HG02938 (cell line): ENCODE data around the gene PIBF1.
A peak's percentile ranks its signal among the peaks of the same experiment; 100 is the strongest.
"Not testable (repeated sequence)": the region's sequence is repeated elsewhere in the genome, so short reads cannot be mapped to it uniquely, and the experiment has no call there.

Experiments used
- ATAC-seq: cut with Tn5 transposase; IDR thresholded peaks from one replicate; pipeline ENCODE4 v1.9.1; 2021; ENCODE audit warnings: mild to moderate bottlenecking, moderate library complexity; ENCODE audit not compliant: unreplicated experiment

Gene PIBF1

DNA sequence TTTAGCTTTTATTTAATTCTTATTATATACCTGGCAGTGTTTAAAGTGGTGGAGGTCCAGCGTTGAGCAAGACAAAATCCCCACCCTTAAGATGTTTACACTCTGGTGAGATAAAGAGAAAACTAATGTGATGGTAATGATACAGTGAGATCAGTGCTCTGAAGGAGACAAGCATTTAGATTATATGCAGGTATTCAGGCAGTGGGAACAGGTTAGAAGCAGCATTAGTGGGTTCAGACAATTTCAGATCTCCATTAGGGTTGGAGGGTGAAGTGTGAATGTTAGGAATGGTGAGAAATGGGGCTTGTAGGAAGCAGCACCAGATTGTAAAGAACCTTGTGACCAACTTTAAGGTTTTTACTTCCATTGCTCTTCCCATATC, 39.0 kb downstream of the PIBF1 start:
- no peak for ATAC-seq

DNA sequence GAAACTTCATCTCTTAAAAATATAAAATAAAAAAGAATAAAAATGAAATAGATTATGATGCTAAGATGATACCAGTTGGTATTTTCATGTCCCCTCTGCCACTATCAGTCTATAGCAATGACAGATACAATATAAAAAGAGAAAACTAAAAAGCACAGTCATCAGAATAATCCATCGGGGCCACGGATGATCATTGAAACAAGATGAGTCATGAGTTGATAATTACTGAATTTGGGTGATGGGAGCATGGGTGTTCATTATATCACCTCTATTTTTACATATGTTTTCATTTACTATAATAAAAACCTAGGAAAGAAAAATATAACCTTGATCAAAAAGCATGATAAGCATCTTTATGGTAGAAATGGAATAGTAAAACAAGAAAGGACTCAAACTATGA, 41.1 kb downstream of the PIBF1 start:
- no peak for ATAC-seq

DNA sequence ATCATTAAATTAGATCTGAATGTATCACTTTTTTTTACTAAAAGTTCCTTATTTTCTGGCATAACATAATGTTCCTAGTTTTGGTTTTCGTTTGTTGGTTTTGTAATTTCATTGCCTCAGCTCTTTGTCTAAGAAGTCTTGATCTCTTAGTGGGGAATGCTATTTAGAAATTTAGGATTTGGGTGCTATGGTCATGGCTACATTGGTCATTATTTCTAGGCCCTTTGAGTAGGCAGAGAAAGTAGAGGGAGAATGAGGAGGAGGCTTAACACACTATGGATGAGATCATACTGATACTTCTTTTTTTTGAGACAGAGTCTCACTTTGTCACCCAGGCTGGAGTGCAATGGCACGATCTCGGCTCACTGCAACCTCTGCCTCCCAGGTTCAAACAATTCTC, 41.8 kb downstream of the PIBF1 start:
- ATAC-seq, result no peak

DNA sequence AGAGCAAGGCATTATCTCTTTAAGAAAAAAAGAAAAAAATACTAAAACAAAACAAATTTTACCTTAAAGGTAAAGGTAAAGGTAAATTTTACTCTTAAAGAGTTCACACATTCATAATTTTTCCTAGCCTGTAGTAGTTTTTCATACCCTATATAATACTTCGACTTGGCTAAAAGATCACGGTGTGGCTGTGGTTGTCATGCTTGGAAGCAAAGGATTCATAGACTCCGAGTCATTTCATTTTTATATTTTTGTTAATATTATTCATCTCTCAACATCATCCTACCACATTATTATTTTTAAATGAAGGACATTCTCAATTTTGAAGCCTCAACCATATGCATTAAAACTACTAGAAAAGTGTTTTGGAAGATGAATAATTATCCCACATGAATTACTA, 52.7 kb downstream of the PIBF1 start:
- no peak for ATAC-seq

DNA sequence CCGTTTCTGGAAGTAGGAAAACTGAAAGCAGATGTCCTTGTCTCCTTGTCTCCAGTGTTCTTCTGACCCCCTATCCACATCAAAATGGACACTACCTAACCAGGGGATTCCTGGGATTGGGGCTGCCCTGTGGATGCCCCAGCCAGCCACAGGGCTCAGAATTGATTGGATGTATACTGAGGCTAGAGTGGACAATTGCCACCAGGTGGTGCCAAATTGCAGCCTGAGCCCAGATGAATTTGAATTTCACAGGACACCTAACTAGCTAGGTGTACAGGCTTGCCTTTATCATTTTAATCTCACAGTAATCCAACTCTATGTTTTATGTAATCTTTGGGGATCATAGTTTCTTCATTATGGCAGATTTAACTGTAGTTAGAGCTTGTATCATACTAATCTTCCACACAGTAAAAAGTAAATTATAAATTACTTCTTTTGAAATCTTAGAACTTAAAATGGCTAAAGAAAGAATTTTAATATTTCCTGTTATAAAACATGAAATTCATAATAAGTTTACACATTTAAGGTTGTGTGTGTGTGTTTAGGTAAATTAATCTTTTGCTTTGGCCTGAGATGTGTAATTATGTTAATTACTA, 58.0 kb downstream of the PIBF1 start:
- ATAC-seq, result peak; percentile 93

DNA sequence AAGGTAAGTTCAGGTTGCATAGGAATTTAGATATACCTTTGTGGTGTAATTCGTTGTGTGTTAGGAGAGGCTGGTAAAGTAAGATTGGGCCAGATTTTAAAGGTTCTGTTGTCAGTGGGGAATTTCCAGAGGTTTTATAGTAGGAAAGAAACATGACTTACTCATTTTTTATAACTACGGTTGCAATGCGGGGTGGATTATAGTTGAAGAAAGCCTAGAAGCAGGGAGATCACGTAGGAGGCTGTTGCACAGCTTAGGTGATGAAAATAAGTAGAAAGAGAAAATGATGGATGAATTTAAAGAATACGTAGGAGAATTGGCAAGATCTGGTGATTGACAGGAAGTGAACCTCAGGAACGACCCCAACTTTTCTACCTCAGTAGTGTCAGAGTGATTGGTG, 61.1 kb downstream of the PIBF1 start:
- ATAC-seq, result no peak

DNA sequence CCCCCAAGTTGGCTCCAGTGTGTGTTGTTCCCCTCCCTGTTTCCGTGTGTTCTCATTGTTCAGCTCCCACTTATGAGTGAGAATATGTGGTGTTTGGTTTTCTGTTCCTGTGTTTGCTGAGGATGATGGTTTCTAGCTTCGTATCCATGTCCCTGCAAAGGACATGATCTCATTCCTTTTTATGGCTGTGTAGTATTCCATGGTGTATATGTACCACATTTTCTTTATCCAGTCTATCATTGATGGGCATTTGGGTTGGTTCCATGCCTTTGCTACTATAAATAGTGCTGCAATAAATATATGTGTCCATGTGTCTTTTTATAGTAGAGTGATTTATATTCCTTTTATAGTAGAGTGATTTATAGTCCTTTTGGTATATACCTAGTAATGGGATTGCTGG, 63.2 kb downstream of the PIBF1 start:
- ATAC-seq, result not testable (repeated sequence)

DNA sequence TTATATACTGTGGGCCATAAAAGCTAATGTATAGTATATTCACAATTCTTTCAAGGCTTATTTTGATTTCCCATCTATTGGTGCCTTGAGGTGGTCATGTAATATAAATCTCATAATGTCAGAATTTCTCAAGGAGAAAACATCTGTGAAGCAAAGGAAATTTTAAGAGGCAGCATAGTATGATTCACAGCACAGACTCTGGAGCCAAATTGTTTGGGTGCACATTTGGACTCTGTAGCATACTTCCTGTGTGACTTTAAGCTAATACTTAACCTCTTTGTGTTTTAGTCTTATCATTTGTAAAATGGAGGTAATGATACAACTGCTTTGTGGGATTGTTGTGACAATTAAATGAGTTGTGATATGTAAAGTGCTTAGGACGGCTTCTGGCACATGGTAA, 67.6 kb downstream of the PIBF1 start:
- no peak for ATAC-seq

DNA sequence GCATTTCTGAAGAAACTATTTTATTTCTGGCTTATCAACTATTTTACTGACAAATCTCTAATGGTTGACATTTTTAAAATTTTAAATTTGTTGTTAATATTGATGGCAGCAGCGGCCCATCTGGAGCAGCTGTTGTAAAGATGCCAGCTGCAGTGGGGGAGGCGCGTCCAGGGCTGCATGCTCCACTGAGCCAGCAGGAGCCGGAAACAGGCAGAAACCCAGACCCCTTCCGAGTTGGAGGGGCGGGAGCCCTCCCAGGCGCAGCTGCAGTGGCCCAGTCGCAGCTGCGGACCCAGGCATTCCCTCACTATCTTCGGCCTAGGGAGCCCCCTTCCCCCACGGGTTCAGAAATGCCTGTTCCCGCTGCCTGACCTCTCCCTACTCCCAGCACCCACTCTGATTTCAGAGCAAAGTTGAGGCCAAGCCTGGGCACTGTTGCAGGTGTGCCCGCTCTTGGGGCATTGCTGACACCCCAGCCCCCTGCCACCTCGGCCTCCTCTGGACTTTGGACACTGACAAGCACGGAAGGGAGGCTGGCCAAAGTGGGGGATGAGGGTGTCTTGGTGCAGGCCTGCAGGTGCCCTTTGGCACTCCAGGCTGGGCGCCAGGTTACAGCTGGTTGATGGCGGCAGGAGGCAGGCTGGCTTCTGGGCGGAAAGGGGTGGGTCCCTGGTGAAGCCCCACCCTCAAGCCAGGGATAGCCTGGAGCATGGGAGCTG, 69.2 kb downstream of the PIBF1 start:
- ATAC-seq, result no peak

DNA sequence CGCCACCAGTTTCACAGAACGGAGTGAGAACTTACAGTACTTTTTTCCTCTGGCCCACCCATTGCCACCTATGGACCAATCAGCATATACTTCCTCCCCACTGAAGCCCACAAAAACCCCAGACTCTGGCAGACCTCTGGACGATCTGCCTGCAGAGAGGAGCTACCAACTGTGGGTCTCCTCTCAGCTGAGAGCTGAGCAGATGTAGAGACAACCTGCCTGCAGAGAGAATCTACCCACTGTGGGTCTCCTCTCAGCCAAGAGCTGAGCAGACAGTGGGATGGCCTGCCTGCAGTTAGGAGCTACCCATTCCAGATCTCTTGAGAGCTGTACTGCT, 69.7 kb downstream of the PIBF1 start:
- no peak for ATAC-seq

DNA sequence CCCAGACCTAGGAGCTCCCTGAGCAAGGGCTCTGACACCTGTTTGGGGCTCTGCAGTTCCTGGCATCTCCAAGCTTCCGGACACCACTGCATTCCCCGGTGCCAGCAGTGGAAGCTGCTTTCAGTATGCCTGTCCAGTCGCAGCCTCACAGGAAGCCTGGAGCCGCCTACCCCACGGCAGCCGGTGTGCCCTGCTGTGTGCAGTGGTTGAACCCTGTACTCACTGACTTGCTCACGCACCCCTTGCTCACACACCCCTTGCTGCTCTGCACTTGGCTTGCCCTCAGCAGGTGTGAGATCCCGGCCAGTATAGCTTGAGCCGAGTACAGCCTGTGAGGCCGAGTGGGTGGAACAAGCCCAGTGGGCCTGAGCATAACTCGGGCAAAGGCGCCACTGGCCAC, 70.3 kb downstream of the PIBF1 start:
- ATAC-seq, result no peak

DNA sequence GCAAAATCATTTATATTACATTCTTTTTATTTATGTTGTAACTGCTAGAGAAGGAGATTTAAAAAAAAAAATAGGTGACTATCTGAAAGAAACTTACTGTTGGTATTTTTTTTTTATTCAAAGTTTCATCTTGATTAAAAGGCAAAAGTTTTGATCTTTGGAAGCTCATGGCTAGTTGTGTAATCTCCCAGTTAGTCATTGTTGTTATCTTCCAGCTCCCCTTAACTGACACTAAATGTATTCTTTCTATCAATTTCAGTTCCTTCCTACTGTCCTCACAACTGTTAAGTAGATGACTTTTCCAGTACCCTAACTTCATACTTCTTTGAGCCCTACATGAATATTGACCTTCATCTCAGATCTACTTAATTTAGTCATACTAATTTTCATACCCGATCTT, 71.1 kb downstream of the PIBF1 start:
- ATAC-seq, result no peak

DNA sequence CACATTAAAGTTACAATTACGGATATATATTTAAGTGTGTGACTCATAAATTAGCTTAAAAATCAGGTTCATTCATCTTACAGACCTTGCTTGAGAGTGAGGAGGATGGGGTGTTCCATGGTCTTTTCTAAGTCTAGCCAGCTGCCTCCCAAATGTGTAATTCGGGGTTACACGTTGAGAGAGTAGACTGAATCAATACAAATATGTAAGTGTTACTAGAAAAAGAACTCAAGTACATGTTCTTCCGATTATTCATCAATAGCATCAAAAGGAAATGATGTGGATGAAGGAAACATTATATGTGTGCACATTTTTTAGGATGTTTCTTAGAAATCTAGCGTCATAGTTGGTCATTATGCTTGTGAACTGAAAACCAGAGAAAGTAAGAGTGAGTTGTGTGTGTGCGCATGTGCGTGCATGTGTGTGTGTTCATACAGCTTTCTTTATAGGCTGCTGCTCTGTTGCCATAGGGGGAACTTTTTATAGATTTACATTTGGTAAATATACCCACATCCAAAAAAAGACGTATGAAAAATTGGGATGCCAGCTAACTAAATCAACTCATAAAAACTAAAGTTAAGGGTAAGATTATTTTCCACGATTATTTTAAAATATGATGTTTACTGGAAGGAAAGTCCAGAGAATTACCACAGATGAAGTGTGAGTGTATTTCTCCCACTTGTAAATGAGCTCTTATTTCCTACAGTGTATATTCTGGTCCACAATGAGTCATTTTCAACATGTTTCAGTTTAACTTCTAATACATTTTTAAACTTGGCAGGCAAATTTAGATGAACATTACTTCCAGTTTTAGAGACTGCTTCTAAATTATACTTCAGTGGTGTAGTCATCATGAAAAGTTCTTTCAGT, 82.4 kb downstream of the PIBF1 start:
- peak; percentile 85 for ATAC-seq

DNA sequence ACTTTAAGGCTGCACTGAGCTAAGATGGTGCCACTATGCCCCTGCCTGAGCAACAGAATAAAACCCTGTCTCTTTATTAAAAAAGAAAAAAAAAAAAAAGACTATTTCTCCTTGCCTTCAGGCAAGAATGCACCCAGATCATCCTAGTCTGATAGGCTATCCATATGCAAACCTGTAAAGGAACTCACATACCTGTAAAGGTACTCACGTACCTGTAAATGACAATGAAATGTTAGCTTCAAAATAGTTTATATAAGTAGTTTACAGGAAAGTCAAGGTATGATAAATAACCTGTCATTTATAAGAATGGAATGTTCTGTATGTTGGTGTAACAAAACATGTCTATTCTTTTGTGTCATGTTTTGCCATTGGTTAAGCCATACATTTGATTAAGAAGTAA, 86.3 kb downstream of the PIBF1 start:
- ATAC-seq, result no peak

DNA sequence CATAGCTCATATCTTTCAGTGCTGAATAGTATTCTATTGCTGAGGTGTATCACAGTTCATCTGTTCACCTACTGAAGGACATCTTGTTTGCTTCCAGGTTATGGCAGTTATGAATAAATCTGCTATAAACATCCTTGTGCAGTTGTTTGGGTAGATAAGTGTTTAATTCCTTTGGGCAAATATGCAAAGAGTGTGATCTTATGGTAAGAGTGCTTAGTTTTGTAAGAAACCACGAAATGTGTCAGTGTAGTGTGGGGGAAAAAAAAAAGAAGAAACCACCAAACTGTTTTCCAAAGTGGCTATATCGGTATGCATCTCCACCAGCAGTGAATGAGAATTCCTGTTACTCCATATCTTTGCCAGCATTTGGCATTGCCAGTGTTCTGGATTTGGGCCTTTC, 93.3 kb downstream of the PIBF1 start:
- ATAC-seq, result no peak

DNA sequence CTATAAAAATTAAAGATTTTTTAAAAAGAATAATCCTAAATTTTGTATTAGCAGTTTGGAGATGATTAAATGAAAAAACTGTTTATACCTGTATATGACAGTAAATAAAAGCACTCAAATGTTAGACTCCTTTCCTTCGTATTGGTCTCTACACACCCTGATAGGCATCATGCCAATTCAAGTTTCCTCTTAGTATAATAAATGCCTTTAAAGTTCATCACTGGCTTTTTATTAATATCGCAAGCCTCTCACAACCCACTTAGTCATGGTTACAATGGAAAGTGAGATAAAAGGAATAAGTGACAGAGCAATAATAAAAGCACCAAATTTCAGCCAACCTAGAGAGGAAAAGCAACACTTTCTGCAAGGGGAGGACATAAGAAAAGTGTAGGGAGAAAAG, 102.2 kb downstream of the PIBF1 start:
- no peak for ATAC-seq

DNA sequence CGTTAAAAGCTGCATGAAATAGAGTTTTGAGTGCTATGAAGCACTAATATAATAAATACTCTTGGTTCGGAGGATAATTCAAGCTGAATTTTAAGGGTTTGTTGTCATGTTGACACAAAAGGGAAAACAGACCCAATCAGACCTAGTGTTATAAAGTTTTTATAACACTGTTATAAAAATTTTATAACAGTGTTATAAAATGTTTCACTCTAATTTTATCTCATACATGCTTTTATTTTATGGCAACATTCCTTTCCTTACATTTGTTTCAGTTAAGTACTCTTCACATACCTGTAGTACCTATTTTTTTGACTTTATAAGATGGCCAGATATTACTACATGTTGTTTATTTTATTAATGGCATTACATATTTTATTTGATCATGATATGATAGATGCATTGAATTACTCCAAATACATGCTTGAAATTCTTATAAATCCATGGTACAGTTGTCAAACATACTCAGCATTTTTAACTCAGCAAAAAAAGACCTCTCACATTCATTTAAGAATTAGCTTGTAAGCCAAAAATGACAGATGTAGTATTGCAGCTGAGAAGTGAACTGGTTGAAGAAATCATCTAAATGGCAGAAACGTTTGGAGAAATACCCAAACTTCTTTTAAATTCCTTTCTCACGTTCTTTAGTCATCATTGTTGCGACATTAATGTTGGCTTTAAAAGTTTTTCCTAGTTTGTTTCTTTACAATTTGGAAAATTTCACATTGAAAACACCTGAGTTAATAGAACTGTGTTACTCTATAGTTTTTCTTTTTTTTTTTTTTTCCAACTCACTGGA, 104.5 kb downstream of the PIBF1 start:
- no peak for ATAC-seq

DNA sequence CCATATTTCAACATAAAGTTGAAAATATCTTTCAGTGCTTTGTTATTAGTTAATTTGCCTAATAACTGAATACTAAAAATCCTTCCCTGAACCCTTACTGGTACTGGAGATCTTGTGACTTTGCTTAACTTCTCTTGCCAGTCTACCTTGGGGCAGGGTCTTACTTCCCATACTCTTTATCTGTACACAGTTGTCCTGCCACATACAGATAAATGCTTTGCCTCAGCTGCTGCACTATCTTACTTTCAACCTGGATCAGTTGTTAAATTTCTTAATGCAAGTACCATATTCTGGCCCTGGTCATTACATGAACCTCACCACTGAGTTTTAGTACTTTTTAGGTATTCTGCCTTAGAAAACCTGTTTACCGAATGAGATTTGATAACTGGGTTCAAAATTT, 107.6 kb downstream of the PIBF1 start:
- no peak for ATAC-seq

DNA sequence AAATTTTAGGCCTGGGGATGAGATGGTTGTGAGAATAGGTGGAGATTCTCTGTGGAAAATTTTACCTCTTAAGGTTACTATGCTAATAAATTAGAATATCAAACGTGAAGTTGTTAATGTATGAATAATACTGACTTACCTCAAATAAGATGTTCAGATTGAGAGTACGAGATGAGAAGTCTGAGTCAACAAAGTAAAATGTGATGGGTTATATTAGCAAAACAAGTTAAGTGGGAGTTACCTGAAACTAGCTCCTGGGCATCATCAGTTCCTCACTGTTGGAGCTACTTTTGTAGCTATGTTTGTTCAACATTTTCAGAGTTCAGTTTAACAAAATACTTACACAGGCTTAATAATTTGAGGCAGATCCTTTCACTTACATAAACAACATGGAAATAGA, 108.6 kb downstream of the PIBF1 start:
- no peak for ATAC-seq

DNA sequence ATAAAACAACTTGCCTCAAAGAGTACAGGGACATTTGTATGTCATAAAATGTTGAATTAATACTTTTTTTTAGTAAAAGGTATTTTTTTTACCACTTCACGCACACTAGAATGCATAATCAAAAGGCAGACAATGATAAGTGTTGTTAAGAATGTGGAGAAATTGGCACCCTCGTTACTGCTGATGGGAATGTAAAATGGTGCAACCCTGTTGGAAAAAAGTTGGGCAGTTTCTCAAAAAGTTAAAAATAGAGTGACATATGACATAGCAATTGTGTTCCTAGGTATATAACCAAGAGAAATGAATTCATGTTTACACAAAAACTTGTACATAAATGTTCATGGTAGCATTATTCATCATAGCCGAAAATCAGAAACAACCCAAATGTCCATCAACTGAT, 109.5 kb downstream of the PIBF1 start:
- no peak for ATAC-seq

DNA sequence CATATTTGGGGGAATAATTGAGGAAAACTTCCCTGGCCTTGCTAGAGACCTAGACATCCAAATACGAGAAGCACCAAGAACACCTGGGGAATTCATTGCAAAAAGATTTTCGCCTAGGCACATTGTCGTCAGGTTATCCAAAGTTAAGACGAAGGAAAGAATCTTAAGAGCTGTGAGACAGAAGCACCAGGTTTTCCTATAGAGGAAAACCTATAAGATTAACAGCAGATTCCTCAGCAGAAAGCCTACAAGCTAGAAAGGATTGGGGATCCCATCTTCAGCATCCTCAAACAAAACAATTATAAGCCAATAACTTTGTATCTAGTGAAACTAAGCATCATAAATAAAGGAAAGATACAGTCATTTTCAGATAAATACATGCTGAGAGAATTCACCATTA, 114.9 kb downstream of the PIBF1 start:
- ATAC-seq, result no peak
